Smooth muscle cell (in vitro differentiated cells): ENCODE results near the gene CRYM. TPM values are rescaled to one million over a fixed set of nuclear protein-coding genes. Genes with fewer than 3 reads are reported as not detected.
"Not testable (repeated sequence)": the region's sequence is repeated elsewhere in the genome, so short reads cannot be mapped to it uniquely, and the experiment has no call there.

ENCODE experiments used
- DNase-seq: peaks from one replicate; lab custom pipeline; 2025; ENCODE audit not compliant: unreplicated experiment; lab: John Stamatoyannopoulos, UW
- H2AFZ ChIP-seq: fragments of 200-600 bp; sonication (generic); 2 replicates; pipeline ENCODE4 v1.6.0; 2016; ENCODE audit warnings: antibody characterized with exemption, low read depth, mild to moderate bottlenecking
- H3F3A ChIP-seq: fragments of 200-600 bp; sonication (generic); 2 replicates; pipeline ENCODE4 v1.6.0; 2017; ENCODE audit warnings: antibody characterized with exemption, low read depth
- H3K27ac ChIP-seq: fragments of 200-600 bp; sonication (generic); 2 replicates; pipeline ENCODE4 v1.5.1; 2016; ENCODE audit warnings: low read depth, mild to moderate bottlenecking
- H3K27me3 ChIP-seq: fragments of 200-600 bp; sonication (generic); 2 replicates; pipeline ENCODE4 v1.6.1; 2016; ENCODE audit warnings: low read depth, mild to moderate bottlenecking
- H3K36me3 ChIP-seq: fragments of 200-600 bp; sonication (generic); 2 replicates; pipeline ENCODE4 v1.5.1; 2016; ENCODE audit warnings: low read depth
- H3K4me1 ChIP-seq: fragments of 200-600 bp; sonication (generic); 2 replicates; pipeline ENCODE4 v1.5.1; 2016; ENCODE audit warnings: low read depth
- H3K4me2 ChIP-seq: fragments of 200-600 bp; sonication (generic); 2 replicates; pipeline ENCODE4 v1.6.0; 2016; ENCODE audit warnings: mild to moderate bottlenecking
- H3K4me3 ChIP-seq: fragments of 200-600 bp; sonication (generic); 2 replicates; pipeline ENCODE4 v1.5.1; 2016; ENCODE audit warnings: mild to moderate bottlenecking
- H3K79me2 ChIP-seq: fragments of 200-600 bp; sonication (generic); 2 replicates; pipeline ENCODE4 v1.6.0; 2016; ENCODE audit warnings: low read depth, mild to moderate bottlenecking
- H3K9ac ChIP-seq: fragments of 200-600 bp; sonication (generic); 2 replicates; pipeline ENCODE4 v1.6.0; 2016; ENCODE audit warnings: low read depth
- H3K9me3 ChIP-seq: fragments of 200-600 bp; sonication (generic); replicated peaks from 2 replicates; pipeline ENCODE4 v1.5.1; 2016; ENCODE audit warnings: low read depth
- H4K20me1 ChIP-seq: fragments of 200-600 bp; sonication (generic); 2 replicates; pipeline ENCODE4 v1.6.0; 2016; ENCODE audit warnings: low read depth
- CTCF ChIP-seq: fragments of 200-600 bp; sonication (generic); IDR thresholded peaks from 2 replicates; pipeline ENCODE4 v1.5.1; 2017; ENCODE audit warnings: borderline replicate concordance, mild to moderate bottlenecking, antibody characterized with exemption; ENCODE audit not compliant: insufficient read depth, poor library complexity, severe bottlenecking
- WGBS: methylation state at CpG from one replicate; pipeline ENCODE4 v1.1.7; 2016; ENCODE audit warnings: low lambda C conversion rate; 5-methylcytosine and 5-hydroxymethylcytosine counted together
- polyA plus RNA-seq: library from polyadenylated mRNA; unstranded; fragments of >200 nt; fragmentation: Nextera tagmentation; extraction: Ambion mirVana; gene quantifications from 2 replicates; pipeline ENCODE4 v1.2.1, GENCODE V29; 2016
- total RNA-seq: library from RNA; depleted of rRNA; stranded (reverse); fragments of >200 nt; gene quantifications from 2 replicates; pipeline ENCODE4 v1.2.3, GENCODE V29; 2014

Gene CRYM
- total RNA-seq: 0.31 TPM in 1 of 2 replicates, not detected in the other
- polyA plus RNA-seq: not detected in 2 replicates

GRCh38 chr16:21277927-21278706, at the start of gene CRYM:
CRYM (minus strand) TSS chr16:21278290; CDS start chr16:21278251, 39 bp downstream.
- Histone ChIP-seq H3K9ac (peak within 1 kb of the TSS; percentile 62), H4K20me1 (no peaks in the 10 kb centered on the region), H3K79me2 (no peaks in the 10 kb centered on the region), H3F3A (no peaks in the 10 kb centered on the region), H3K27ac (no peak within 1 kb of the TSS), H3K4me3 (peak within 1 kb of the TSS; percentile 60), H3K4me2 (peak within 1 kb of the TSS; percentile 88), H3K27me3 (peaks cover 44% of the 10 kb centered on the region), H3K36me3 (no peaks in the 10 kb centered on the region), H3K9me3 (no peaks in the 10 kb centered on the region), H2AFZ (peak within 1 kb of the TSS; percentile 90), H3K4me1 (peaks cover 8% of the 10 kb centered on the region)
- TF ChIP-seq CTCF: peak; percentile 71
- DNase-seq: peak; percentile 18
- 3% methylated on average over 33 of the region's 46 CpGs for WGBS

GRCh38 chr16:21327046-21327445, 49.0 kb upstream of the CRYM start:
- Histone ChIP-seq H3K27ac (no peak overlapping the region), H3K4me1 (no peaks in the 10 kb centered on the region), H3K4me2 (no peak overlapping the region), H3K9me3 (no peaks in the 10 kb centered on the region), H4K20me1 (no peaks in the 10 kb centered on the region), H3F3A (no peaks in the 10 kb centered on the region), H3K79me2 (no peaks in the 10 kb centered on the region), H3K36me3 (no peaks in the 10 kb centered on the region), H3K27me3 (no peaks in the 10 kb centered on the region), H2AFZ (no peak overlapping the region), H3K9ac (no peak overlapping the region), H3K4me3 (no peak overlapping the region)
- no peak for DNase-seq
- no peak for TF ChIP-seq CTCF
- 88% methylated on average over 3 of the region's 3 CpGs for WGBS

- Histone ChIP-seq H3K27me3 (no peaks in the 10 kb centered on the region), H4K20me1 (no peaks in the 10 kb centered on the region), H2AFZ (no peak overlapping the region), H3K4me3 (no peak overlapping the region), H3K79me2 (no peaks in the 10 kb centered on the region), H3K36me3 (no peaks in the 10 kb centered on the region), H3F3A (no peaks in the 10 kb centered on the region), H3K4me1 (no peaks in the 10 kb centered on the region), H3K4me2 (no peak overlapping the region), H3K9me3 (no peaks in the 10 kb centered on the region), H3K27ac (no peak overlapping the region), H3K9ac (no peak overlapping the region)
- WGBS: 83% methylated on average over 2 of the region's 2 CpGs
- no peak for TF ChIP-seq CTCF
- DNase-seq: no peak
These were observed 48.4 kb upstream of the CRYM start for GRCh38 chr16:21326459-21326858.

- no peaks in the 10 kb centered on the region for H3K79me2 ChIP-seq
- no peaks in the 10 kb centered on the region for H3K36me3 ChIP-seq
- no peak overlapping the region for H3K4me2 ChIP-seq
- H3F3A ChIP-seq: no peaks in the 10 kb centered on the region
- no peak for DNase-seq
- H2AFZ ChIP-seq: no peak overlapping the region
- WGBS: 83% methylated on average over 4 of the region's 4 CpGs
- H3K4me1 ChIP-seq: no peaks in the 10 kb centered on the region
- no peak overlapping the region for H3K4me3 ChIP-seq
- no peak overlapping the region for H3K27ac ChIP-seq
- H4K20me1 ChIP-seq: no peaks in the 10 kb centered on the region
- TF ChIP-seq CTCF: no peak
- no peaks in the 10 kb centered on the region for H3K9me3 ChIP-seq
- H3K27me3 ChIP-seq: no peaks in the 10 kb centered on the region
- H3K9ac ChIP-seq: no peak overlapping the region
These were observed 46.2 kb upstream of the CRYM start for GRCh38 chr16:21324267-21324666.

GRCh38 chr16:21322251-21322650, 44.2 kb upstream of the CRYM start:
- not testable (repeated sequence) for H3K4me1 ChIP-seq, H3K9ac ChIP-seq, H3K4me3 ChIP-seq, H3K79me2 ChIP-seq, H3F3A ChIP-seq, H3K36me3 ChIP-seq, H3K27me3 ChIP-seq, H2AFZ ChIP-seq, H3K27ac ChIP-seq, H4K20me1 ChIP-seq, DNase-seq, H3K4me2 ChIP-seq, H3K9me3 ChIP-seq
- WGBS: 96% methylated on average over 2 of the region's 2 CpGs
